ENCODE results near the gene RNF8.

Gene RNF8

DNA sequence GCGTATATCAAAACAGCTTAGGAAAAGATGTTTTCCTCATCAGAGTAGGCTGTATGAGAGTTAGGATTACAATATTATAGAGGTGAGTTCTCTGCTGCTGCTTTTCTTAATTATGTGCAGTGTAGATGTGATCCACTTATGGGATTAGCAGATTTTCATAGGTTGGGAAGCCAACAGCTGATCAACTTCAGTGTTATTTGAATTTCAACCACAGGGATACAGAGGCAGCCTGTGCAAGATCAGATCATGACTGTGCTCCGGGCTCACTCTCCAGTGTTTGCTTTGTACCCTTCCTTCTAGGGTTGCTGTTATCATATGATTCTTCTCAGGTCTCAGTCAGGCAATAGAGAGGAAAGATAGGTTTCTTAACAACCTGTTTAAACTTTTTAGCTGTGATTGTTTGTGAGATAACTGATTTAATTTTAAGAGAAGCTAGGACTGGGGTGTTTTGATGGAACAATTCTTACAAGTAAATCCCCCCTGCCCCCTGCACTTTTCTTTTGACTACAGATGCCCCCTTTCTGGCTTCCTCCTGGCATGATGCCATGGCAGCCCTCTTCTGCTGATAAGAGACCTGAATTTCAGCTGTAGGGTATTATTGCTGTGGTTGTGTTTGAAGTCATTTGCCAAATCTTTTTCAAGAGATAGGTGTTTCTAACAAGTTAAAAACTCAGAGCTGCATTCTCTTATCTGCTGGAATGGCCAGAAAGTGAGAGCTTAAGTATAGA, 8.5 kb downstream of the RNF8 start:
- no peak for DNase-seq

DNA sequence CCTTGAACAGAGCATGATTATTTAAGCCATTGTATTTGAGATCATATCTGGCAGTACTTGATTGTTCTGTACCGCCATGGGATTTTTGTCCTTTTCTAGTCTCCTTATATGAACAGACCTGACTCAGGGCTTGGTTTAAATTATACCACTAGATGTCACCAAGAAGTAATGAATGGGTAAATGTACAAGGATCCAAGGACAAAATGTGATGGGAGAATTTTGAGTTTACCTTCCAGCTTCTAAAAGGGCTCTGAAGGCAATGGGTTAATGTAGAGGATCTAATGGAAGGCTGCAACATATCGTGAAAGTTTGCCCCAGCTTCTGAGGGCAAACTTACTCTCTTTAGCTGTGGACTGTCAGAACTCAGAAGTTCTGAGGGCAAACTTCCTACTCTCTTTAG, 12.0 kb downstream of the RNF8 start:
- DNase-seq, result no peak

DNA sequence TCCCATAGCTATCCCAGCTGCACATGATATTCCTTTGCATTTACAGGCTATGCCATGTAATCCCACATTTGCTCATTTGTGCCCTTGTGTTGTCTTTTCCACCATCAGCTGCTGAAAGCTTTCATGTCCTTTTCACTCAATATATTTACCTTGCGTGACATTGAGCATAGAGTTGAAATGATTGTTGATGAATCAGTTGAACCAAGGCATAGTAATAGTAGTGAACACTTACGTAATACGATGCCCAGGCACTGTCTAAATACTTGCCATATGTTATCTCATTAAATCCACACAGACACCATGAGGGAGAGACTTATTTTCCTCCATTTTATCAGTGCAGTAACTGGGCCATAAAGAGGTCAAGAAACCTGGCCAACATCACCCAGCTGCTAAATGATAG, 13.1 kb downstream of the RNF8 start:
- DNase-seq, result no peak

DNA sequence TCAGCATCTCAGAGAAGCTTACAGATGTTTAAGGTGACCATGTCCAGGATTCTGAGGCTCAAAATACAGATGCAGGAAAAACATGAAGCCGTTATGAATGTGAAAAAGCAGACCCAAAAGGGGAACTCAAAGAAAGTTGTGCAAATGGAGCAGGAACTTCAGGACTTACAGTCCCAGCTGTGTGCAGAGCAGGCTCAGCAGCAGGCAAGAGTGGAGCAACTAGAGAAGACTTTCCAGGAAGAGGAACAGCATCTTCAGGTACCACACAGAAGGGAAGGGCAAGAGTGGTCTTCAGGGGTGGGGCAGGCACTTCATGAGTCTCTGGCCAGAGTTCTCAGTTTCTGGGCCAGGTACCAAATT, 15.2 kb downstream of the RNF8 start:
- peak; percentile 44 for DNase-seq

DNA sequence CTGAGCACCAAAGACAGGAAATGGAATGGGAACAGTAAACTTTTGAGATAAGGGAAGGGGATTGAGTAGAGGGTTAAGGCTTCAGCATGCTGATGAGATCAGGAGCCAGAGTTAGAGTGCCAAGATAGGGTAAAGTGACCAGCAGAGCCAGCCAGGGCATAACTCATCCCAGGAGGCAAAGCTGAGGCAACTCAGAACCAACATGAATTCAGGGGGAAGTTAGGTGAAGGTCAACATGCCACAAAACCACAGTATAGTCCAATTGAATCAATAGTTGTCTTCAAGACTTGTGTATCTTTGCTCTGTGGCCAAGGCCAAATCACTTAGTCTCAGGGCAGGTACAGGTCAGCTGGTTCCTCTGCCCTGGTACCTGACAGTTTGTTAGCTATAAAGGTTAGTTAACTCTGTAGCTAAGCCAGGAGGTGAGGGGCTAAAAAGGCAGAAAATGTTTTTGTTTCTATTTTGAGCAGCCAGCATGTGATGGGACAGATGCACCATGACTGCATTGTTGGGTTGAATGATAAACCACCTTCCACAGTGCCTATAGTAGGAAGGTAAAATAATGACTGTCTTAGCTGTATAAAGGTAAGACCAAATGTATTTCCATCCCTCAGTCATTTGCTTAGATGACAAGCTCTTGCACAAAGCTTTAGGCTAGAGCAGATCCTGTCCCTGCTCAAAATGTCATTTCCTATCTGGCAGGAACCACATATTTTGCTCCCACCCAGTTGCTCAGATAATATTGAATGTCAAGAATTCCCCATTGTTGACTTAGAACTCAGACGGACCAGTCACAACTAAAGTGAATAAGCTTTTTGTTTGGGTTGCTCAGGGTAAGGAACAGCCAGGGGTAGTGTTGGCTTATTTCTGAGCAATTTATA, 15.8 kb downstream of the RNF8 start:
- DNase-seq, result no peak

DNA sequence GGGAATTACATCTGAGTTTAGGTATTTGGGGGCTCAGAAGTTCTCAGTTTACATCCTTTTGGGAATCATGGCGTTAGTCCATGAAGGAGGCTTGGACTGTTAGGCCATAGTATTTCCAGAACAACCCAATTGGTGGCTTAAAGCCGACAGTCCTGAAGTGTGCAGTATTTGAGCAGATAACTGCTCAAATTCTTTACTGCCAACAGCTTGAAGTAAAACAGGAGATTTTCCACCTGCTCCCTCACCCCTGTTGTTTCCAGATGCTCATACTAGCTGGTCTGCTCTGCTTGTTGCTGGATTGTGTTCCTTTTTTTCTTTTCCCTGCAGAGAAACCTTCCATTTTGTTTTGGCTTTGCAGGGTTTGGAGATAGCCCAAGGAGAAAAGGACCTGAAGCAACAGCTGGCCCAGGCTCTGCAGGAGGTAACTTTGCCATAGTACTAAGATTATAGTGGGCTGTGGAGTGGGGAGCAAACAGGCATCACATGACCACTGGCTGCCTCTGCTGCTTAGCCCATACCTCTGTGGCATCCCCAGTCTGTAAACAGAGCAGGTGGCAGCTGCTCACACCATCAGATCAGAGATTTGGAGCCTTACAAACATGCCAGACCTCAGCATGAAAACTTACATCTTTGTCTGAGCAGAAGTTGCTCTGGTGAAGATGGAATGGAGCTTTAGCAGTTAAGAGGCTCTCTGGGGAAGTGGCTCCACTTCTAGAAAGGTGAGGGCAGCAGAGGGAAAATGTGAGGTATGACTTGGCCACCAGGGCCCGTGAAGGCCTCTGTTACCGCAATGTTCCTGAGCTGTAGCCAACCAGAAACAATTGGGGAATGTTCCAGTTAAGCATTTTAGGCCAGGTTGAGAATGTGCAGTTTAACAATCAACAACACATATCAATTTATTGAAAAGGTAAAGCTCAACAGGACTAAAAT, 17.6 kb downstream of the RNF8 start:
- DNase-seq, result no peak

DNA sequence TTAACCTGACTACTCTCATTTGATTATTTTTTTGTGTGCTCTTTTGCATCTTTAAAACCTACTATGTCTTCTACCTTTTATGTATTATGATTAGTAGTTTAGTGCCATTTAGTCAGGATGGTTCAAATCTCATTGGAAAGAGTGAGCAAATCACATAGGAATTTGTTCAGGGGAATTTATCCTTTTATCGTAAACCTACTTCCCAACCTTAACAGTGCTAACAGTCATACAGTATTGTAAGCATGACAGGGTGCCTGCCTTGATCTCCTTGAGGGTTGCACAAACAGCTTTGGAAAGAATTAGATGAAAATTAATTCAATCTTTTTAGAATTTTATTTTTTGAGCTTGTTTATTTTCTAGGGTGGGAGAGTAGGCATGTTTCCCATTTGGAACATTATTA, 18.3 kb downstream of the RNF8 start:
- no peak for DNase-seq

DNA sequence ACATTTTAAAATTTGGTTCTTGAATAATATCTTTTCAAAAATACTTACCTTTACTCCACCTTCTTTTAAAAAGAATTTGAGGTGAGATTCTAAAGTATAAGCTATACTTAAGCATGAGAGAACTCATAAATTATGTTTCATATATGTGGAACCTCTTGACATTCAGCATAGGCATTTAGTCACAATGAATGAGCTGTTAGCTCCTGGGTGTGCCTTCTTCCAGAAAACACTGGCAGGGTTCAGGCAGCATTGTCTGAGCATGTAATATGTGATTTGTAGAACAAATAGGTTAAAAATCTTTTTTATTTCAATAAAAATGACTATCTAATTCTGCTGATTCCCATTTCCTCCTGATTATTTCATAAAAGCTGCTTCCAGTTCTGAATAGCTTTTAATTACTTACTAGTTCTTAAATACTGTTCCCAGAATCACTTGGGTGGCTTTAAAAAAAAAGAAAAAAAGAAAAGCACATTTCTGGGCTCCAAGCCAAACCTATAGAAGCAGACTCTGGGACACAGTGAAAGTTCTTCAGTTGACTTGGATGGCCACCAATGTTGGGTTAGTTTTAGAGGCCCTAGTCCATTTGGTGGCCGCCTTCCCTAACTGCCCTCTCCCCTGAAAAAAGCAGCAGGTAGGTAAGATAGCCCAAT, 20.2 kb downstream of the RNF8 start:
- no peak for DNase-seq

DNA sequence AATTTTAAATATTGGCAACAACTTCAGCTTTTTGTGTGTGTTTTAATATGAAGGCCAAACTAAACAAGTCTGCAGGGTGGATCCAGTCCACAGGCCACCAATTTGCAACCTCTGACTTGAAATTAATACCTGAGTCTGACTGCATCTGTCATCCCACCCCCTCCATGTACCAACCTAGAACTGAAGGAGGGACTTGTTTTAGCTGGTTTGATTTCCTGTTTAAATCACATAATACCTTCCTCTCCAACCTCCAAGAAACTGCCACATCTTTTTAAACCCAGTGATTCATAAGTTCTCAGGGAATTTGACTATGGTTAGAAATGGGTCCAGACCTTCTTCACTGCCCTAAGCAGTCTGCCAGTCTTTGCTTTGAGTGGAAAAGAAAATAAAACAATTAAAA, 21.6 kb downstream of the RNF8 start:
- DNase-seq, result no peak

DNA sequence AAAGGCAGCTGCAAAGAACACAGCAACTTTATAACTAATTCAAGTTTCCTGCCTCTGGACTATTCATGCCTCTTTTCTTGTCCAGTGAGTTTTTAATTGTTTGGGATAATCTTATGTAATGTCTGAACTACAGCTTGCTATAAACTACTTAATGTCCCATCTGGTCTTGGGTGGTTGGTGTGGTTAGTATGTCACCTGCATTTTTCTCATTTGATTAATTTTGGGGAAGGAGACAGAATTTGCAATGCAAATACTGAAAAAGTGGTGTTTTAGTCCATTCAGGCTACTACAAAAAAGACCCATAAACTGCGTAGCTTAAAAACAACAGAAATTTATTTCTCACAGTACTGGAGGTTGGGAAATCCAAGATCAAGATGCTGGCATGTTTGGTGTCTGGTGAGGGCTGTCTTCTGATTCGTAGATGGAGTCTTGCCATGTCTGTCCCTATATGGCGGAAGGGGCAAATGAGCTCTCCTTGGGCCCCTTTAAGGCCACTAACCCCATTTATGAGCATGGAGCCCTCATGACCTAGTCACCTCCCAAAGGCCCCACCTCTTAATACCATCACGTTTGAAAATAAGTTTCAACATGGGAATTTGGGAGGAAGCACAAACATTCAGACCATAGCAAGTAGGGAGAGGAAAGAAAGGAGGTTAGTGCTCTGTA, 22.4 kb downstream of the RNF8 start:
- DNase-seq, result no peak

DNA sequence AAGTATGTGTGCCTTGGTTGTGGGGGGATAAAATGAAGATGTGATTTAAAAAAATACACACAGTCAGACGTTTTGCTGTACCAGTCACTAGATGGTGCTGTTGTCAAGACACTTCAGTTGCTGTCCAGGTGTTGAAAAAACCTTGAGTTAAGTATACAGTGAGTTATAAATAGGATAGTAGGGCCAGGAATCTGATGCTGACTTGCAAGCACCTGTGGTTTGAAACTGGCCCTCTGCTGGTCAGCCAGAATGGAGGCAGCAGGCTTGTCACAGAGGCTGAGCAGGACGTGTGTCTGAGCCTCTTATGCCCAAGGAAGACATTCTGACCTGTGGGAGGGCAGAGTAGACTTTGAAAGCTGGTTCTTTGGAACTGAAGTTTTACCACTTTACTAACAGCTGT, 27.8 kb downstream of the RNF8 start:
- peak; percentile 16 for DNase-seq

DNA sequence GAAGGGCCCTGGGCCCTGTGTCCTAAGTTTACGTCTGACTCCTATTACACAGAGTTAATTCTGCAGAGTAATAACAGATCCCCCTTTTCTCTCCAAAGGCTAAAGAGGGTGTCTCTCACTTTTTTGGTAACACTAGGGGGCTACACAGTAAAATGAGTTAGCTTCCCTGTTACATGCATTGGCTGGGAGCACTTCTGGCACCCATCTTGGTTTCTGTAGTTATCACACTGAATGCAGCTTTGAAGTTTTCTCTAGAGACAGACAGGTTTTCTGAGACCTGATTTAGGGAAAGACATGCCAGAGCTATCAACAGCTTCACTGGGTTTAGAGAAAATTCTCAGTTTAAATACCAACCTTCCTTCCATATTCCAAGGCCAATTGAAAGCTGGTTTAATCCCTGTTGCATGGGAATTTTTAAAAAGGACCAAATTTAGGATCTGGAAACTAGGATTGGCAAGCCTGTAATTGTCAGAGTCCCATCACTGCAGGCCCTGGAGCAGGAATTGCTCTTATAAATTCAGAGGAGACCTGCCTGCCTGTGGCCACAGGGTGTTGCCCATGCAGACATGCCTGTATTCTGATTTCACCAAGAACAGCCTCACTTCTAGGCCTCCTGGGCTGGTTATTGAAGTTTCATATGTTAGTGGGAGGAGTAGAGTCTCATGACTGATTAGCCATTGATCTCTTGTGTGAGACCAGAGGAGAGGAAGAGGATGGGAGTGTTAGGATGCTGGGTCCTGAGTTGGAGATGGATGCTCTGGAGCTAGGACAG, 29.4 kb downstream of the RNF8 start:
- DNase-seq, result no peak

DNA sequence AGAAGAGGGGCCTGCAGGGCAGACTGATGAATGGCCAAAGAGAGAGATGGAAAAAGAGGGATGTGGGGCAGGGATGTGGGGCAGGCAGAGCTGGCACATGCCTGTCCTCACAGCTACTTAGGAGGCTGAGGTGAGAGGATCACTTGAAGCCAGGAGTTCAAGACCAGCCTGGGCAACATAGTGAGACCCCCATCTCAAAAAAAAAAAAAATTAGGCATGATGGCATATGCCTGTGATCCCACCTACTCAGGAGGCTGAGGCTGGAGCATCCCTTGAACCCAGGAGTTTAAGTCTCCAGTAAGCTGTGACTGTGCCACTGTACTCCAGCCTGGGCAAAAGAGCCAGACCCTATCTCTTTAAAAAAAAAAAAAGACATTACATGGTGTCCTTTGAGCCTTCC, 34.8 kb downstream of the RNF8 start:
- DNase-seq, result no peak

DNA sequence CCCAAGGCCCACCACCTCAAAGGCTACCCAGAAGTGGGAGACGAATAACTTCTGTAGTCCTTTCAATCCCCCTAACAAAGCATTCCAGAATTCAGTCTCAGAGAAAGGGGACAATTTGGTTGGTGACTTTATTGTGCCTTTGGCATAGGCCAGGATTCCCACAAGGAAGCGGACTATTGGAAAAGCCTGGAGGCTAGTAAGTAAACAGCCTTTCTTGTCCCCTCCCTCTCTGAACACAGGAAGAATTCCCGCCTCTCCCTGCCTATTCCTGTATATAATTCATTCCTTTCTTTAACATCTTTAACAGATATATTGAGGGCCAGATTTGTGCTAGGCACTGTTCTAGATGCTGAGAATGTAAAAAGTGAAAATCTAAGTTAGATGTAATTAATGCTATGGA, 36.1 kb downstream of the RNF8 start:
- no peak for DNase-seq

DNA sequence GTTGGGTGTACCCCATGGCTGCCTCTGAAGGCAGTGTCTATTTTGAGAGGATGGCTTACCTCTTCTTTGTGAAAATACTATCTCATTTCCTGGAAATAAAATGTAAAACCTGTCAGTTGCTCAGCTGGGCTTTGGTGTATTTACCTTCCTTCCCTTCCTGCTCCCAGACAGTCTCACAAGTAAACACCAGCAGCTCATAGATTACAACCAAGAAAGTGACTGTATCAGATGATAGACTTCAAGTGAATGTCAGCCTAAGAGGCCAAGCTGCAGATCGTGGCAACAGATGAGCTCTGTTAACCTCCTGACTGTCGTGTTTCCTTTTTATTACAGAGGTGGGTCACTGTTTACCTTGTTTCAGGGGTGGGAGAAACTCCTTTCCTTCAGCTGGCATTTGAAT, 37.3 kb downstream of the RNF8 start:
- DNase-seq, result no peak

DNA sequence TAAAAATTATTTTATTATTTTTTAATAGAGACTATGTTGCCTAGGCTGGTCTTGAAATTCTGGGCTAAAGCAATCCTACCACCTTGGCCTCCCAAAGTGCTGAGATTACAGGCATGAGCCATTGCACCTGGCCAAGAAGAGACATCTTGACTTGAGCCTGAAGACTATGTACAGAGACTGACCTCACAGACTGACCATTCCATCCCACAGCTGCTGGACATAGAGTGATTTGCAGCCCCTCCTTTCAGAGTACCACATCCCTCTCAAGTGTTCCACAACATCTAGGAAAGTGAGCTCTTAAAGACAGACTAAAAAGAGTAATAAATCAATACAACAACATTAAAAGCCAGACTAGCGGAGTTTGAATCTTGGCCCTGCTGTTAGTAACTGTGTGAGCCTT, 39.0 kb downstream of the RNF8 start:
- DNase-seq, result no peak

DNA sequence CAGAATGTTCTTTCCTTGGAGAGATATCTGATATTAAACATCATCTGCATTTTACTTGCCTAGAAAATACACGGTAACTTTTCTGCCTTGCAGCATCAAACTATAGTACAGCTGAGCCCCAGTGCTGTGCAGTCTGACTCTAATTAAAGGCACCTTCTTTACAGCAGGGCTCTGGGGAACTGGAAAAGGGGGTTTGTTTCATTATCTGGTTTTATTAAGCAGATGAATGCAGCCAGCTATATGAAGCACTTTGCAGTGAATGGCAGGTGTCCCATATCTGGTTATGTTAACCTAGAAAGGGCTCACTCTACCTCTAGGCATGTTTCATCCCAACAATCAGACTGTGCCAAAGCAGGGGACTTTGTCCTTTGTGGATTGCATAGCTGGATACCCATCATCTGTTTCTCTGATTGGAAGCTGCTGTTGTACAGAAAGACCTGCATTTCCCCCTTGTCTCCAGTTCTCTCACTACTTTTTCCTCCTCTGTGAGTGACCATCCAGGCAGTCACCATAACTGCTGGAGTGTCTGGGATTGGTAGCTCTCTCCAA, 39.7 kb downstream of the RNF8 start:
- DNase-seq, result no peak

DNA sequence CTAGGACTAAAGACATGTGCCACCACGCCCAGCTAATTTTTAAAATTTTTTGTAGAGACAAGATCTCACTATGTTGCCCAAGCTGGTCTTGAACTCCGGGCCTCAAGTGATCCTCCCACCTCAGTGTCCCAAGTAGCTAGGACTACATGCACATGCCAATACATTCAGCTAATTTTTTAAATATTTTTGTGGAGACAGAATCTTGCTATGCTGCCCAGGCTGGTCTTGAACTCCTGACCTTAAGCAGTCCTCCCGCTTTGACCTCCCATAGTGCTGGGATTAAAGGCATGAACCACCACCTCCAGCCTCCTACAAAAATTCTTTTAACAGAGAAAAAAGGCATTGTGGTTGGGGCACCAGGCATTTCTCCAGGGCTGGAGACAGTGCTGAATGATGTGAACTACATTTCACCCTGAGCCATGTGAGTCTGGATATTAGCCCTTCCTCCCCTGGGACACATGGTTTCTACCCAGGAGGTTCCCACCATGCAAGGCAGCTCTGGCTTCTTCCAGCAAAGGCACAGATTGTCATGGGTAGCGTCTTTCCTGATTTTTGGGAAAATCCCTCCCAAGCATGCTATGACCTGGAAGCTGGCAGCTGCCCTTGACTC, 42.9 kb downstream of the RNF8 start:
- no peak for DNase-seq

DNA sequence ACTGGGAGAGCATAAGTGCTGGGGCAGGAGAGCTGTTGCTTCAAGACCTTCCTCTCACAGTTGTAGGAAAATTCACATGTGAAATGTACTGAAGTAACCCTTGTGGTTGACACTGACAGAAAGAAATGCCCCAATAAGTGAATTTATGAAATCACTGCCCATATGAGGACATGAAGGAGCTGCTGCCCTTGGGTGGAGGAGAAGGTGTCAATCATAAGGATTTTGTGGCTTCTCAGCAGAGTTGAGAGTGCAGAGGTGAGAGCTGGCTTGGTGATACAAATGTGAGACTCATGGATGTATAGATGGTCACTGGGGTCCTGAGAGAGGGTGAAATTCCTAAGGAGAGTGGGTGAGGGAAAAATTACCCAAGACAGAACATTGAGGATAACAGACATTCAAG, 45.3 kb downstream of the RNF8 start:
- peak; percentile 18 for DNase-seq

DNA sequence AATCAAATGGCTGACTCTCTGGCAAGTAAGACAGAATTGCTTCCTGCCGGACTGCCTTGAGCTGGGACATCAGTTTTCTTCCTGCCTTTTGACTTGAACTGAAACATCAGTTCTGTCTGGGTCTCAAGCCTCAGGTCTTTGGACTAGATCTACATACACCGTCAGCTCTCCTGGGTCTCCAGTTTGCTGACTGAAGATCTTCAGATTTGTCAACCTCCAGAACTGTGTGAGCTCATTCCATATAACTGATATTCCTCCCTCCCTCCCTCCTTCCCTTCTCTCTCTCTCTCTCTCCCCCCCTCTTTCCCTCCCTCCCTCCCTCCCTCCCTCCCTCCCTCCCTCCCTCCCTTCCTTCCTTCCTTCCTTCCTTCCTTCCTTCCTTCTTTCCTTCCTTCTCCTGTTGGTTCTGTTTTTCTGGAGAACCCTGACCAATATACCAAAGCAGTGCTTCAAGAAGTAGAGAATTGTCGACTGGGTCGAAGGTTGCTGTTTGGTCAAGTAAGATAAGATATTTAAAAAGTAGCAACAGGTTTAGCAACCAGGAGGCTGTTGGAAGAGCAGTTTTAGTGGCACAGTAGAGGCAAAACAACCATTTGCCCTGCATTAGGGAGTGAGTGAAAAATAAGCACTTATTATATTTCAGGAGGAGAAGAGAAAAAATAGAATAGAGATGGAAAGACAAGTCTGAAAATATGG, 46.2 kb downstream of the RNF8 start:
- DNase-seq, result no peak
